Measurements from ENCODE around the gene YIF1A. TPM values are rescaled to one million over a fixed set of nuclear protein-coding genes. Genes with fewer than 3 reads are reported as not detected.
A peak's percentile ranks its signal among the peaks of the same experiment; 100 is the strongest.

YIF1A gene
- total and polyA plus RNA-seq, 2 experiments from 2014 or later = 222 to 259 TPM

GRCh38 chr11:66315498-66315885 is 26.5 kb upstream of the YIF1A start:
- no peaks in the 10 kb centered on the region for H3K27me3 ChIP-seq (replicated peaks; ENCODE audit: insufficient read depth)
- peak; percentile 64 for DNase-seq
- no peaks in the 10 kb centered on the region for H3K9me2 ChIP-seq (ENCODE audit: insufficient read depth)
- H3K4me3 ChIP-seq = peak overlapping the region; percentile 87
- peaks cover 20% of the 10 kb centered on the region for H3F3A ChIP-seq (ENCODE audit: insufficient read depth)
- H3K4me2 ChIP-seq (ENCODE audit: unreplicated experiment) = peak overlapping the region; percentile 97
- peak overlapping the region; percentile 94 for H3K27ac ChIP-seq
- peaks cover 23% of the 10 kb centered on the region for H3K4me1 ChIP-seq (ENCODE audit: insufficient read depth)
- no peaks in the 10 kb centered on the region for H3K9me3 ChIP-seq (ENCODE audit: low read depth)
- H3K36me3 ChIP-seq (ENCODE audit: low read depth) = no peaks in the 10 kb centered on the region
- 6 to 9% methylated on average over 12 to 13 of the region's 14 CpGs for WGBS, 2 experiments (ENCODE audit: low coverage in 1 of 2, low lambda C conversion rate in 2 of 2, missing lambda C conversion rate in 2 of 2)
- peak overlapping the region; percentile 94 for H3K9ac ChIP-seq
- H3K79me2 ChIP-seq (ENCODE audit: insufficient read depth) = peaks cover 32% of the 10 kb centered on the region
- in situ Hi-C loops (cut with MboI) = no loop called here
- H4K20me1 ChIP-seq (ENCODE audit: insufficient read depth) = no peaks in the 10 kb centered on the region
- H2AFZ ChIP-seq = no peak overlapping the region
- no peak for TF ChIP-seq EZH2 (IDR thresholded peaks at IDR 0.05; ENCODE audit: insufficient read depth, poor library complexity, severe bottlenecking)
- TF ChIP-seq EZH2phosphoT487 (IDR thresholded peaks at IDR 0.05; ENCODE audit: insufficient read depth, low read depth) = no peak

GRCh38 chr11:66314561-66315497 is 25.9 kb upstream of the YIF1A start:
- peaks cover 32% of the 10 kb centered on the region for H3K79me2 ChIP-seq (ENCODE audit: insufficient read depth)
- H3K4me2 ChIP-seq (ENCODE audit: unreplicated experiment) = peak overlapping the region; percentile 97
- peaks cover 23% of the 10 kb centered on the region for H3K4me1 ChIP-seq (ENCODE audit: insufficient read depth)
- peak overlapping the region; percentile 87 for H3K4me3 ChIP-seq
- no peaks in the 10 kb centered on the region for H3K9me2 ChIP-seq (ENCODE audit: insufficient read depth)
- H3K9me3 ChIP-seq (ENCODE audit: low read depth) = no peaks in the 10 kb centered on the region
- no peaks in the 10 kb centered on the region for H3K36me3 ChIP-seq (ENCODE audit: low read depth)
- H2AFZ ChIP-seq = no peak overlapping the region
- peaks cover 22% of the 10 kb centered on the region for H3F3A ChIP-seq (ENCODE audit: insufficient read depth)
- H3K27me3 ChIP-seq (replicated peaks; ENCODE audit: insufficient read depth) = no peaks in the 10 kb centered on the region
- in situ Hi-C loops (cut with MboI) = no loop called here
- peak; percentile 26 for DNase-seq
- peak overlapping the region; percentile 94 for H3K9ac ChIP-seq
- WGBS, 2 experiments (ENCODE audit: low coverage in 1 of 2, low lambda C conversion rate in 2 of 2, missing lambda C conversion rate in 2 of 2) = 6 to 8% methylated on average over 17 of the region's 17 CpGs
- peak overlapping the region; percentile 94 for H3K27ac ChIP-seq
- H4K20me1 ChIP-seq (ENCODE audit: insufficient read depth) = no peaks in the 10 kb centered on the region
- TF ChIP-seq EZH2phosphoT487 (IDR thresholded peaks at IDR 0.05; ENCODE audit: insufficient read depth, low read depth) (no peak), EZH2 (IDR thresholded peaks at IDR 0.05; ENCODE audit: insufficient read depth, poor library complexity, severe bottlenecking) (no peak)

GRCh38 chr11:66314186-66314501 is 25.2 kb upstream of the YIF1A start:
- peak; percentile 31 for DNase-seq
- Histone ChIP-seq H3K79me2 (ENCODE audit: insufficient read depth) (peaks cover 32% of the 10 kb centered on the region), H3K27ac (peak overlapping the region; percentile 94), H3K4me3 (peak overlapping the region; percentile 87), H3F3A (ENCODE audit: insufficient read depth) (peaks cover 21% of the 10 kb centered on the region), H3K9me3 (ENCODE audit: low read depth) (no peaks in the 10 kb centered on the region), H3K4me1 (ENCODE audit: insufficient read depth) (peaks cover 21% of the 10 kb centered on the region), H4K20me1 (ENCODE audit: insufficient read depth) (no peaks in the 10 kb centered on the region), H3K27me3 (replicated peaks; ENCODE audit: insufficient read depth) (no peaks in the 10 kb centered on the region), H3K36me3 (ENCODE audit: low read depth) (no peaks in the 10 kb centered on the region), H3K4me2 (ENCODE audit: unreplicated experiment) (peak overlapping the region; percentile 97), H3K9ac (peak overlapping the region; percentile 94), H3K9me2 (ENCODE audit: insufficient read depth) (no peaks in the 10 kb centered on the region), H2AFZ (no peak overlapping the region)
- no peak for TF ChIP-seq EZH2 (IDR thresholded peaks at IDR 0.05; ENCODE audit: insufficient read depth, poor library complexity, severe bottlenecking)
- TF ChIP-seq EZH2phosphoT487 (IDR thresholded peaks at IDR 0.05; ENCODE audit: insufficient read depth, low read depth) = no peak
- in situ Hi-C loops (cut with MboI) = no loop called here
- 0% methylated on average over 1 of the region's 1 CpG for WGBS, 2 experiments (ENCODE audit: low coverage in 1 of 2, low lambda C conversion rate in 2 of 2, missing lambda C conversion rate in 2 of 2)

GRCh38 chr11:66313321-66314185 is 24.6 kb upstream of the YIF1A start:
- Histone ChIP-seq H3K9me2 (ENCODE audit: insufficient read depth) (no peaks in the 10 kb centered on the region), H3F3A (ENCODE audit: insufficient read depth) (peaks cover 15% of the 10 kb centered on the region), H4K20me1 (ENCODE audit: insufficient read depth) (no peaks in the 10 kb centered on the region), H3K4me1 (ENCODE audit: insufficient read depth) (peaks cover 16% of the 10 kb centered on the region), H3K27me3 (replicated peaks; ENCODE audit: insufficient read depth) (no peaks in the 10 kb centered on the region), H3K4me2 (ENCODE audit: unreplicated experiment) (peak overlapping the region; percentile 97), H3K27ac (peak overlapping the region; percentile 94), H3K79me2 (ENCODE audit: insufficient read depth) (peaks cover 32% of the 10 kb centered on the region), H3K9ac (peak overlapping the region; percentile 94), H2AFZ (no peak overlapping the region), H3K36me3 (ENCODE audit: low read depth) (no peaks in the 10 kb centered on the region), H3K9me3 (ENCODE audit: low read depth) (no peaks in the 10 kb centered on the region), H3K4me3 (peak overlapping the region; percentile 87)
- 1% methylated on average over 23 to 38 of the region's 38 CpGs for WGBS, 2 experiments (ENCODE audit: low coverage in 1 of 2, low lambda C conversion rate in 2 of 2, missing lambda C conversion rate in 2 of 2)
- DNase-seq = peak; percentile 69
- no peak for TF ChIP-seq EZH2phosphoT487 (IDR thresholded peaks at IDR 0.05; ENCODE audit: insufficient read depth, low read depth)
- TF ChIP-seq EZH2 (IDR thresholded peaks at IDR 0.05; ENCODE audit: insufficient read depth, poor library complexity, severe bottlenecking) = no peak
- in situ Hi-C loops (cut with MboI) = no loop called here
